ENCODE data around the gene TRAPPC2.

DNA sequence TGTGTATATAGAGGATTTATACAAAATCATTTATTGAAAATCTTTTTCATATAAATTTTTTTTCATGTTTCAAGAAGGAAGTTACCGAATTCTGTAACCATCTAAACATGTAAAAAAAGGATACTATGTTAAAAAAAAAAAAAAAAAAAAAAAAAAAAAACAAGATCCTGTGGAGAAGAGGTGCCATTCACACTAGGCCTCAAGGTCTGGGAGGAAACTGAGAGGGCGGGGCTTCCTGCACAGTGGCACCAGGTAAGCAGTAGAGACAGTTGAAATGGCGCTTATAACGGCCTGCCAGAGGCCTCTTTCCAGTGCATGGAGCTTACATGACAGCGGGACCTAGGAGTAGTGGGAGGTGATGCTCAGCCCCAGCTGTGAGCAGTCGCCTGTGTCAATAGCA is 17.5 kb downstream of the TRAPPC2 start:
- TF ChIP-seq, protein P1, sequence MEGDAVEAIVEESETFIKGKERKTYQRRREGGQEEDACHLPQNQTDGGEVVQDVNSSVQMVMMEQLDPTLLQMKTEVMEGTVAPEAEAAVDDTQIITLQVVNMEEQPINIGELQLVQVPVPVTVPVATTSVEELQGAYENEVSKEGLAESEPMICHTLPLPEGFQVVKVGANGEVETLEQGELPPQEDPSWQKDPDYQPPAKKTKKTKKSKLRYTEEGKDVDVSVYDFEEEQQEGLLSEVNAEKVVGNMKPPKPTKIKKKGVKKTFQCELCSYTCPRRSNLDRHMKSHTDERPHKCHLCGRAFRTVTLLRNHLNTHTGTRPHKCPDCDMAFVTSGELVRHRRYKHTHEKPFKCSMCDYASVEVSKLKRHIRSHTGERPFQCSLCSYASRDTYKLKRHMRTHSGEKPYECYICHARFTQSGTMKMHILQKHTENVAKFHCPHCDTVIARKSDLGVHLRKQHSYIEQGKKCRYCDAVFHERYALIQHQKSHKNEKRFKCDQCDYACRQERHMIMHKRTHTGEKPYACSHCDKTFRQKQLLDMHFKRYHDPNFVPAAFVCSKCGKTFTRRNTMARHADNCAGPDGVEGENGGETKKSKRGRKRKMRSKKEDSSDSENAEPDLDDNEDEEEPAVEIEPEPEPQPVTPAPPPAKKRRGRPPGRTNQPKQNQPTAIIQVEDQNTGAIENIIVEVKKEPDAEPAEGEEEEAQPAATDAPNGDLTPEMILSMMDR (IDR thresholded peaks at IDR 0.05): no peak
- no peak for TF ChIP-seq POLR2A (IDR thresholded peaks at IDR 0.05)

Data from testis (tissue), 2 donors.